Coronary artery (tissue), 2 donors: ENCODE measurements around the gene CGREF1.

ENCODE experiments used
- DNase-seq: peaks from one replicate; pipeline ENCODE4 v3.0.0-alpha.2; 2017; ENCODE audit warnings: low spot score
- H3K27ac ChIP-seq, 2 donors: fragments of 200-600 bp; sonication (generic); one replicate each; pipeline ENCODE4 v1.5.1; 2016 to 2019
- H3K4me3 ChIP-seq: fragments of 200-600 bp; sonication (generic); 2 replicates; pipeline ENCODE4 v1.5.1; 2016; ENCODE audit warnings: mild to moderate bottlenecking, moderate library complexity
- TF ChIP-seq, protein P1 (sequence below): fragments of 200-600 bp; sonication (generic); IDR thresholded peaks from one replicate; pipeline ENCODE4 v1.5.1; 2019; ENCODE audit warnings: antibody characterized with exemption

The CGREF1 gene

DNA sequence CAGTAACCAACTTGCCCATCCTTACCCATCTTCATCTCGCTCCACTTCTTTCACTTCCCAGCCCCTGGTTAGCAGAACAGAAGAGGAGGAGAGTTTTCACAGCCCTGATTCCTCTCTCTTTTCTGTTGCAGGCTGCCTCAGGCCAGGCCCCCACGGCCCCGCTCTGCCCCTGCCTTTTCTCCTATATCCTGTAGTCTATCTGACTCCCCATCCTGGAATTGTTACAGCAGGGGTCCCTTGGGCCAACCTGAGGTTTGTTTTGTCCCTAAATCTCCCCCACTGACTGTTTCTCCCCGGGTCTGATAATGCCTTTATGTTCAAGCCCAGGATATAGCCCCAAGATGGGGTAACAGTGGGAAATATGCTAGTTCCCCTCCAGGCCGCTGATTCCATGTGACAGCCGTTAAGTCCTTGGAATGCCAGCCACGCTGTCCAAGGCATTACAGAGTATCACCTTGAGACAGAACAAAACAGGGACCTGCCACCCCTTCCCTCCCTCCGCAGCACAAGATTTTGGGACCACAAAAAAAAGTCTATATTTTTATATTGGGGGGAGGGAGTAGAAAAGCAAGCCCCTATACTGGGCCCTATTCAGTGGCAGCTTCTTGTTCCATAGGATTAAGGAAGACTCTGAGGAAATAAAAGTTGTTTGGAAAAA, 48.8 kb downstream of the CGREF1 start:
- Histone ChIP-seq H3K4me3 (peak overlapping the region; percentile 96), H3K27ac (peak overlapping the region; percentile 97 to 100)
- DNase-seq = no peak
- TF ChIP-seq, protein P1, sequence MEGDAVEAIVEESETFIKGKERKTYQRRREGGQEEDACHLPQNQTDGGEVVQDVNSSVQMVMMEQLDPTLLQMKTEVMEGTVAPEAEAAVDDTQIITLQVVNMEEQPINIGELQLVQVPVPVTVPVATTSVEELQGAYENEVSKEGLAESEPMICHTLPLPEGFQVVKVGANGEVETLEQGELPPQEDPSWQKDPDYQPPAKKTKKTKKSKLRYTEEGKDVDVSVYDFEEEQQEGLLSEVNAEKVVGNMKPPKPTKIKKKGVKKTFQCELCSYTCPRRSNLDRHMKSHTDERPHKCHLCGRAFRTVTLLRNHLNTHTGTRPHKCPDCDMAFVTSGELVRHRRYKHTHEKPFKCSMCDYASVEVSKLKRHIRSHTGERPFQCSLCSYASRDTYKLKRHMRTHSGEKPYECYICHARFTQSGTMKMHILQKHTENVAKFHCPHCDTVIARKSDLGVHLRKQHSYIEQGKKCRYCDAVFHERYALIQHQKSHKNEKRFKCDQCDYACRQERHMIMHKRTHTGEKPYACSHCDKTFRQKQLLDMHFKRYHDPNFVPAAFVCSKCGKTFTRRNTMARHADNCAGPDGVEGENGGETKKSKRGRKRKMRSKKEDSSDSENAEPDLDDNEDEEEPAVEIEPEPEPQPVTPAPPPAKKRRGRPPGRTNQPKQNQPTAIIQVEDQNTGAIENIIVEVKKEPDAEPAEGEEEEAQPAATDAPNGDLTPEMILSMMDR = no peak

DNA sequence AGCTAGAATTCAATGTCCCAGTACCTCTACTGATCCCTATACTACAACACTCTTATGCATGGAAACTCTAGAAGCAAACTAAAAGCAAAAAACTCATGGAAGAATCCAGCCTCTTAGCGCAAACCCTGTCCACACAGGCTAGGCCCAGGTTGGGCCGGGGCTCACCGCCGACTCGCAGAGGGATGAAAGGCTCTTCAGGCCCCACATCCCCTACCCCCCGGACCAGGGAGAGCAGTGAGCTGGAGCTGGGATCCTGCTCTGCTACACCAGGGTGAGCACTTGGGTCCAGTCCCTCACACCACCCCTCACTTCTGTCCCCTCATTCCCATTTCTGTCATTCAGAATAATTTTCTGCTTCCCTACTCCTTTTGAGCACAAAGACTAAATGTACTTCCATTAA, 49.5 kb downstream of the CGREF1 start:
- TF ChIP-seq, protein P1 = no peak
- H3K4me3 ChIP-seq = peak overlapping the region; percentile 96
- H3K27ac ChIP-seq = no peak overlapping the region
- DNase-seq = no peak

DNA sequence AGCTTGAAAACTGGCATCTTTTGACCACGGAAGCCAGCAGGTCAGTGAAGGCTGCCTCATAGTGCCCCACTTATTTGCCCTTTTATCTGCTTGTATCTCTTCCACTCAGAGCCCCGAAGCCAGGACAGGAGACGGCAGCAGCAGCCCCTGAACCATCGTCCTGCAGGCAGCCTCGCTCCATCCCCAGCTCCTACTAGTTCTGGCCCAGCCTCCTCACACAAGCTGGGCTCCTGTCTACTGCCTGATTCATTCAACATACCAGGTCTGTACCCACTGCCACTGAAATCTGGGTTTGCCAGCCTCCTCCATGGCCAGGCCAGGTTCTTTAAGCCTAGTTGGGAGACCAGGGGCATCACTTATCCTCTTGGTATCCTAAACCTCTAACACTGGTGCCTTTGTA, 51.5 kb downstream of the CGREF1 start:
- Histone ChIP-seq H3K4me3 (no peak overlapping the region), H3K27ac (no peak overlapping the region)
- TF ChIP-seq, protein P1 = no peak
- DNase-seq = no peak

DNA sequence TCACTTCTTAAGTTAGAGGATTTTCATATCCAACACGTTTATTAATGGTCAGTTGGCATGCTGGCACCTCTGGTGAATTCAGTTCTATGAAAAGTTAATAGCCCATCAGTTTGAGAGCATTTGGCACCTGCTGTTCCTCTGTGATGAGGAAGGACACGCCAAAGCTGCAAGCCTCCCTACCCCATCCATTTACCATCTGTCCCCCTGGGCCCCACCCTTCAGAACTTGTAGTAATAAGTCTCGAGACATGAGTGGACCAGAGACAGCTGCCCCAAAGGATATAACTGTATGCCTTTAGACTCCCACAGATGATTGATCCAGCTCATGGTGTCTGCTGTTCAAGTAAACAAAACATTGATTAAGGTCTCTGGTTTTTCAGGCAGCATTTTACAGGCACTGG, 53.8 kb downstream of the CGREF1 start:
- no peak overlapping the region for H3K4me3 ChIP-seq
- no peak for DNase-seq
- TF ChIP-seq, protein P1 = no peak
- H3K27ac ChIP-seq = no peak overlapping the region

DNA sequence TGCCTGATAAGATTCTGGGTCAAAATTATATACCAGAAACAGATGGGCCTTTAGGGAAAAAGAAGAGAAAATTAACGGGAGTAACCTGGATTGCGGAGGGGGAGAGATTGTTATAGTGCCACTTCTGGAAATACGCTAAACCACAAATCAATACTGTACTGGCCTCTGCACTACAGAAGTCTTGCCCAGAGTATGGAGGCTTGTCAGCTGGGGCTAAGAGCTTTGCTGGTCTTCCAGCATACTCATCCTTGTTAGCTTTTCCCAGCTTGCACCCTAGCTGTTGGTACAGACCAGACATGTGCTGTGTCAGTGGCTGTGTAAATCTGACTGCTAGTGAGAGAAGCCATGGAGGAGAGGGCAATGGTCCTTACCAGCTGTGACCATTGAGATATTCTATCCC, 58.6 kb downstream of the CGREF1 start:
- H3K4me3 ChIP-seq = no peak overlapping the region
- no peak overlapping the region for H3K27ac ChIP-seq
- no peak for DNase-seq
- TF ChIP-seq, protein P1 = no peak

DNA sequence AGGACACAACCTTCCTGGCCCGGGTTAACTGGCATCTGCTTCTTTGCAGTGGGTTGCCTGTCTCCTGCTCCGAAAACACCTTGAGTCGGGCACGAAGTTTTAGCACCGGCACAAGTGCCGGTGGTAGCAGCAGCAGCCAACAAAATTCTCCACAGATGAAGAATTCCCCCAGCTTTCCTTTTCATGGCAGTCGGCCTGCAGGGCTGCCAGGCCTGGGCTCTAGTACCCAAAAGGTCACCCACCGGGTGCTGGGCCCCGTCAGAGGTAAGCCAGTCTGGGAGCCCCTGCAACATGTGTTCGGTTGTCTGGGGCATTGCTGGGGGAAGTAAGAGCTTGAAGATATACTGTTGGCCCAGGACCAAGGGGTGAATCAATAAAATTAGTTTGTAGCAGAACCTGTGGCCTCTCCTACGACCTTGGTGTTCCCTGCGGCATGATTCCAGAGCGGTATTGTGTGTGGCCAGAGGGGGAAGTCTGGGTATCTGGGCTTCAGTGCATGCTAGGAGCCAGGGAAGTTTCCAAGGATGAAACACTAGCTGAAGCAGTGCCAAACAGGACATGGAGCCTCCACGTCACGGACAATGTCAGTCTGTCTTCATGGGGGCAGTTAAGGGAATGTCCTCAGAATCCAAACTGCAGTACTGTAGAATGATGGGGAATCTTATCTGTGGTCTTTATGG, 59.6 kb downstream of the CGREF1 start:
- H3K27ac ChIP-seq = peak overlapping the region in 1 of 2 donors; percentile 20
- H3K4me3 ChIP-seq = no peak overlapping the region
- TF ChIP-seq, protein P1 = no peak
- DNase-seq = no peak

DNA sequence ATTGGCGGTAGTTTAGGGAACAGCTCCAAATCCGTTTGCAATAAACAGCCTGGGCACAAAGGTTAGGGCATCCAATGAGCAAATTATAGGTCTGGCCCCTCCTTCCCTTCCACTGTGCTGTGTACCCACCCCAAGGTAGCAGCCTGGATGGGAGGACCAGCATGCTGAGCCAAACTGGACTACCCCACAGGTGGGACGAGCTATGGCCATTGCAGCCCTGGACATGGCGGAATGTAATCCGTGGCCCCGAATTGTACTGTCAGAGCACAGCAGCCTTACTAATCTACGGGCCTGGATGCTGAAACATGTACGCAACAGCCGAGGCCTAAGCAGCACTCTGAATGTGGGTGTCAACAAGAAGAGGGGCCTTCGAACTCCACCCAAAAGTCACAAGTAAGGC, 60.7 kb downstream of the CGREF1 start:
- TF ChIP-seq, protein P1 = no peak
- no peak overlapping the region for H3K27ac ChIP-seq
- no peak for DNase-seq
- H3K4me3 ChIP-seq = no peak overlapping the region
